A172 (cell line): Measurements from ENCODE around the gene FBXO47. TPM values are rescaled to one million over a fixed set of nuclear protein-coding genes. Genes with fewer than 3 reads are reported as not detected.
A peak's percentile ranks its signal among the peaks of the same experiment; 100 is the strongest.
"Not testable (repeated sequence)": the region's sequence is repeated elsewhere in the genome, so short reads cannot be mapped to it uniquely, and the experiment has no call there.

Experiments used
- DNase-seq: peaks from one replicate; pipeline ENCODE4 v3.0.0-alpha.2; 2015; ENCODE audit warnings: low spot score
- total RNA-seq: library from RNA; depleted of rRNA; stranded (reverse); fragments of >200 nt; shearing (Covaris generic); gene quantifications from 2 replicates; pipeline ENCODE4 v1.2.3, GENCODE V29; 2014

The FBXO47 gene
- total RNA-seq, 1 experiment from 2014 or later: not detected

- DNase-seq: no peak
Observed at GRCh38 chr17:38980490-38981217, 13.5 kb upstream of the FBXO47 start.

GRCh38 chr17:38978180-38978579 lies 11.0 kb upstream of the FBXO47 start:
- DNase-seq: no peak

- DNase-seq: not testable (repeated sequence)
Observed at GRCh38 chr17:38976187-38976551, 9.0 kb upstream of the FBXO47 start.

- DNase-seq: no peak
Observed at GRCh38 chr17:38970804-38971203, 3.6 kb upstream of the FBXO47 start.

- no peak for DNase-seq
Observed at GRCh38 chr17:38970128-38970527, 2.9 kb upstream of the FBXO47 start.

GRCh38 chr17:38969281-38969680 lies 2.1 kb upstream of the FBXO47 start:
- no peak for DNase-seq

- DNase-seq: no peak
Observed at GRCh38 chr17:38961413-38961812, 5.8 kb downstream of the FBXO47 start.

- DNase-seq: no peak
Observed at GRCh38 chr17:38960402-38960801, 6.8 kb downstream of the FBXO47 start.

GRCh38 chr17:38959508-38959907 lies 7.7 kb downstream of the FBXO47 start:
- DNase-seq: no peak

GRCh38 chr17:38958756-38959155 lies 8.4 kb downstream of the FBXO47 start:
- peak; percentile 14 for DNase-seq

- peak; percentile 27 for DNase-seq
Observed at GRCh38 chr17:38958326-38958725, 8.9 kb downstream of the FBXO47 start.

GRCh38 chr17:38953800-38954199 lies 13.4 kb downstream of the FBXO47 start:
- not testable (repeated sequence) for DNase-seq

- no peak for DNase-seq
Observed at GRCh38 chr17:38947189-38947588, 20.0 kb downstream of the FBXO47 start.

- DNase-seq: no peak
Observed at GRCh38 chr17:38943607-38944006, 23.6 kb downstream of the FBXO47 start.

- no peak for DNase-seq
Observed at GRCh38 chr17:38942696-38943334, 24.4 kb downstream of the FBXO47 start.

- no peak for DNase-seq
Observed at GRCh38 chr17:38940404-38940803, 26.8 kb downstream of the FBXO47 start.

- DNase-seq: no peak
Observed at GRCh38 chr17:38939987-38940386, 27.2 kb downstream of the FBXO47 start.

- DNase-seq: not testable (repeated sequence)
Observed at GRCh38 chr17:38933962-38934361, 33.2 kb downstream of the FBXO47 start.

- not testable (repeated sequence) for DNase-seq
Observed at GRCh38 chr17:38930782-38931181, 36.4 kb downstream of the FBXO47 start.

GRCh38 chr17:38926293-38927070 lies 40.7 kb downstream of the FBXO47 start:
- DNase-seq: no peak

- no peak for DNase-seq
Observed at GRCh38 chr17:38925263-38925995, 41.8 kb downstream of the FBXO47 start, which contains the start of gene LASP1NB. Gene LASP1NB (plus strand): TSS chr17:38925614.
